GM12878 (cell line): ENCODE results near the gene AP4E1. TPM values are rescaled to one million over a fixed set of nuclear protein-coding genes. Genes with fewer than 3 reads are reported as not detected.

Experiments used
- BCL11A ChIP-seq: IDR thresholded peaks from 2 replicates; pipeline ENCODE4 v1.6.1; 2011; ENCODE audit warnings: low read depth, low read length
- CEBPB ChIP-seq, 2 experiments: fragments of 150-350 bp in 1 of 2; IDR thresholded peaks; 2 replicates each; pipeline ENCODE4 v1.6.1; 2012 to 2014; ENCODE audit warnings: low read depth in 2 of 2, low read length in 2 of 2, borderline replicate concordance in 1 of 2, inconsistent platforms in 1 of 2
- CREM ChIP-seq: IDR thresholded peaks from 2 replicates; pipeline ENCODE4 v1.6.1; 2014; ENCODE audit warnings: antibody characterized with exemption, low read depth
- EGR1 ChIP-seq, 2 experiments: IDR thresholded peaks; 1 replicate in 1 of 2; 2 replicates in 1 of 2; pipeline ENCODE4 v1.6.1; 2011 to 2012; ENCODE audit warnings: low read depth in 2 of 2, low read length in 2 of 2, borderline replicate concordance in 1 of 2, mild to moderate bottlenecking in 1 of 2, moderate library complexity in 1 of 2
- HCFC1 ChIP-seq: fragments of 150-350 bp; IDR thresholded peaks from 2 replicates; pipeline ENCODE4 v1.6.1; 2014; ENCODE audit warnings: low read length
- LARP7 ChIP-seq: fragments of 450-650 bp; IDR thresholded peaks from 2 replicates; pipeline ENCODE4 v1.6.1; 2017; ENCODE audit warnings: mild to moderate bottlenecking
- PAX8 ChIP-seq: fragments of 450-650 bp; IDR thresholded peaks from 2 replicates; pipeline ENCODE4 v1.6.1; 2017; ENCODE audit warnings: mild to moderate bottlenecking, moderate library complexity
- POLR2AphosphoS5 ChIP-seq: IDR thresholded peaks from 2 replicates; pipeline ENCODE4 v1.6.1; 2011; ENCODE audit warnings: mild to moderate bottlenecking, low read length, inconsistent platforms
- RAD21 ChIP-seq: IDR thresholded peaks from 2 replicates; pipeline ENCODE4 v1.6.1; 2011; ENCODE audit warnings: mild to moderate bottlenecking, low read depth, low read length, moderate library complexity; ENCODE audit not compliant: insufficient read depth
- RB1 ChIP-seq: fragments of 450-650 bp; formaldehyde crosslinking; IDR thresholded peaks from 2 replicates; pipeline ENCODE4 v1.6.1; 2017; ENCODE audit warnings: mild to moderate bottlenecking, borderline replicate concordance
- RBBP5 ChIP-seq: fragments of 200-600 bp; sonication (generic); conservative IDR thresholded peaks from 2 replicates; pipeline ENCODE4 v1.6.1; 2016
- RELB ChIP-seq: fragments of 450-650 bp; IDR thresholded peaks from 2 replicates; pipeline ENCODE4 v1.6.1; 2017; ENCODE audit warnings: low read depth, mild to moderate bottlenecking, moderate library complexity
- SRF ChIP-seq, 2 experiments: IDR thresholded peaks; 2 replicates each; pipeline ENCODE4 v1.6.1; 2011; ENCODE audit warnings: low read depth in 2 of 2, low read length in 2 of 2, mild to moderate bottlenecking in 1 of 2, moderate library complexity in 1 of 2
- TARDBP ChIP-seq: IDR thresholded peaks from 2 replicates; pipeline ENCODE4 v1.6.1; 2016; ENCODE audit warnings: borderline replicate concordance
- ZNF687 ChIP-seq: fragments of 450-650 bp; IDR thresholded peaks from 2 replicates; pipeline ENCODE4 v1.6.1; 2017; ENCODE audit warnings: mild to moderate bottlenecking, moderate library complexity
- ZZZ3 ChIP-seq: IDR thresholded peaks from 2 replicates; pipeline ENCODE4 v1.6.1; 2011; ENCODE audit warnings: low read depth; ENCODE audit not compliant: control insufficient read depth, insufficient read length
- polyA plus RNA-seq, 11 experiments: library from polyadenylated mRNA; depleted of rRNA in 4 of 11; unstranded in 6 of 11; stranded (reverse) in 5 of 11; fragments of >200 nt; fragmentation: Nextera tagmentation in 4 of 11; fragmentation: Illumina TruSeq in 1 of 11; extraction: Ambion mirVana in 4 of 11; extraction: Trizol in 1 of 11; gene quantifications; 1 replicate in 1 of 11; 2 replicates in 10 of 11; pipeline versions ENCODE4 v1.2.1 to v1.2.3, GENCODE V29; 2011 to 2016; ENCODE audit warnings: inconsistent platforms in 2 of 11, missing spikeins in 2 of 11, low read depth in 1 of 11
- total RNA-seq, 4 experiments: library from RNA; depleted of rRNA in 3 of 4; stranded (reverse); fragments of >200 nt in 3 of 4; fragmentation: Illumina TruSeq in 1 of 4; extraction: Trizol in 1 of 4; gene quantifications; 2 replicates each; pipeline versions ENCODE4 v1.2.1 to v1.2.3, GENCODE V29; 2013 to 2021
- TF ChIP-seq, protein P1 (sequence below): IDR thresholded peaks from 2 replicates; pipeline ENCODE4 v1.6.1; 2011; ENCODE audit warnings: low read depth, mild to moderate bottlenecking, low read length, moderate library complexity, borderline replicate concordance; ENCODE audit errors: extremely low read depth
- TF ChIP-seq, protein P2 (sequence below): IDR thresholded peaks from 2 replicates; pipeline ENCODE4 v1.6.1; 2011; ENCODE audit warnings: borderline replicate concordance, low read depth, mild to moderate bottlenecking, moderate library complexity, low read length; ENCODE audit not compliant: insufficient read depth, poor library complexity, severe bottlenecking
- TF ChIP-seq, protein P3 (sequence below): fragments of 450-650 bp; IDR thresholded peaks from 2 replicates; pipeline ENCODE4 v1.6.1; 2017; ENCODE audit warnings: mild to moderate bottlenecking, low read depth, inconsistent platforms; ENCODE audit not compliant: poor library complexity, severe bottlenecking

AP4E1 gene
- total and polyA plus RNA-seq, 10 of the 15 experiments (the other 5 are each of a cell fraction or from before 2014, with no cell fraction given) = 1.2 to 11.4 (median 6.7) TPM

- TF ChIP-seq CEBPB (IDR thresholded peaks at IDR 0.05; ENCODE audit: borderline replicate concordance in 1 of 2, low read depth in 2 of 2, low read length in 2 of 2) (no peak), BCL11A (no peak; the same call in 1 of the 2 replicates), RB1 (peak; percentile 94), CREM (peak; percentile 84), POLR2AphosphoS5 (peak; percentile 87), LARP7 (peak; percentile 74), TARDBP (peak; percentile 97), ZZZ3 (no peak), RAD21 (peak; percentile 95), RELB (peak; percentile 68; the same call in 1 of the 2 replicates), SRF (IDR thresholded peaks at IDR 0.05; ENCODE audit: low read depth in 2 of 2, low read length in 2 of 2) (peak in 1 of 2 experiments; percentile 75; a peak in 2 of 4 replicates), HCFC1 (peak; percentile 74), RBBP5 (no peak; the same call in 1 of the 2 replicates), EGR1 (IDR thresholded peaks at IDR 0.05; ENCODE audit: borderline replicate concordance in 1 of 2, low read depth in 2 of 2, low read length in 2 of 2) (peak in 1 of 2 experiments; percentile 80; a peak in 2 of 3 replicates), ZNF687 (peak; percentile 53), PAX8 (no peak)
- TF ChIP-seq, protein P1, sequence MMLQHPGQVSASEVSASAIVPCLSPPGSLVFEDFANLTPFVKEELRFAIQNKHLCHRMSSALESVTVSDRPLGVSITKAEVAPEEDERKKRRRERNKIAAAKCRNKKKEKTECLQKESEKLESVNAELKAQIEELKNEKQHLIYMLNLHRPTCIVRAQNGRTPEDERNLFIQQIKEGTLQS = peak; percentile 76; the same call in 1 of the 2 replicates
- TF ChIP-seq, protein P2, sequence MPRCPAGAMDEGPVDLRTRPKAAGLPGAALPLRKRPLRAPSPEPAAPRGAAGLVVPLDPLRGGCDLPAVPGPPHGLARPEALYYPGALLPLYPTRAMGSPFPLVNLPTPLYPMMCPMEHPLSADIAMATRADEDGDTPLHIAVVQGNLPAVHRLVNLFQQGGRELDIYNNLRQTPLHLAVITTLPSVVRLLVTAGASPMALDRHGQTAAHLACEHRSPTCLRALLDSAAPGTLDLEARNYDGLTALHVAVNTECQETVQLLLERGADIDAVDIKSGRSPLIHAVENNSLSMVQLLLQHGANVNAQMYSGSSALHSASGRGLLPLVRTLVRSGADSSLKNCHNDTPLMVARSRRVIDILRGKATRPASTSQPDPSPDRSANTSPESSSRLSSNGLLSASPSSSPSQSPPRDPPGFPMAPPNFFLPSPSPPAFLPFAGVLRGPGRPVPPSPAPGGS = peak; percentile 35
- TF ChIP-seq, protein P3, sequence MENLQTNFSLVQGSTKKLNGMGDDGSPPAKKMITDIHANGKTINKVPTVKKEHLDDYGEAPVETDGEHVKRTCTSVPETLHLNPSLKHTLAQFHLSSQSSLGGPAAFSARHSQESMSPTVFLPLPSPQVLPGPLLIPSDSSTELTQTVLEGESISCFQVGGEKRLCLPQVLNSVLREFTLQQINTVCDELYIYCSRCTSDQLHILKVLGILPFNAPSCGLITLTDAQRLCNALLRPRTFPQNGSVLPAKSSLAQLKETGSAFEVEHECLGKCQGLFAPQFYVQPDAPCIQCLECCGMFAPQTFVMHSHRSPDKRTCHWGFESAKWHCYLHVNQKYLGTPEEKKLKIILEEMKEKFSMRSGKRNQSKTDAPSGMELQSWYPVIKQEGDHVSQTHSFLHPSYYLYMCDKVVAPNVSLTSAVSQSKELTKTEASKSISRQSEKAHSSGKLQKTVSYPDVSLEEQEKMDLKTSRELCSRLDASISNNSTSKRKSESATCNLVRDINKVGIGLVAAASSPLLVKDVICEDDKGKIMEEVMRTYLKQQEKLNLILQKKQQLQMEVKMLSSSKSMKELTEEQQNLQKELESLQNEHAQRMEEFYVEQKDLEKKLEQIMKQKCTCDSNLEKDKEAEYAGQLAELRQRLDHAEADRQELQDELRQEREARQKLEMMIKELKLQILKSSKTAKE = no peak
These were observed at the start of gene AP4E1 (continued) for GRCh38 chr15:50908209-50909009.
